GM12864 (cell line): ENCODE measurements around the gene NEK6.

Experiments used
- DNase-seq: peaks from one replicate; pipeline ENCODE4 v3.0.0-alpha.2; 2011; ENCODE audit warnings: low read depth
- H3K4me3 ChIP-seq: 2 replicates; pipeline ENCODE4 v1.5.1; 2011; ENCODE audit warnings: mild to moderate bottlenecking, low read depth, low read length, control low read depth
- CTCF ChIP-seq: IDR thresholded peaks from 2 replicates; pipeline ENCODE4 v1.5.1; 2011; ENCODE audit warnings: low read depth, mild to moderate bottlenecking, moderate library complexity, low read length, control low read depth, inconsistent platforms; ENCODE audit errors: missing control alignments

The NEK6 gene

DNA sequence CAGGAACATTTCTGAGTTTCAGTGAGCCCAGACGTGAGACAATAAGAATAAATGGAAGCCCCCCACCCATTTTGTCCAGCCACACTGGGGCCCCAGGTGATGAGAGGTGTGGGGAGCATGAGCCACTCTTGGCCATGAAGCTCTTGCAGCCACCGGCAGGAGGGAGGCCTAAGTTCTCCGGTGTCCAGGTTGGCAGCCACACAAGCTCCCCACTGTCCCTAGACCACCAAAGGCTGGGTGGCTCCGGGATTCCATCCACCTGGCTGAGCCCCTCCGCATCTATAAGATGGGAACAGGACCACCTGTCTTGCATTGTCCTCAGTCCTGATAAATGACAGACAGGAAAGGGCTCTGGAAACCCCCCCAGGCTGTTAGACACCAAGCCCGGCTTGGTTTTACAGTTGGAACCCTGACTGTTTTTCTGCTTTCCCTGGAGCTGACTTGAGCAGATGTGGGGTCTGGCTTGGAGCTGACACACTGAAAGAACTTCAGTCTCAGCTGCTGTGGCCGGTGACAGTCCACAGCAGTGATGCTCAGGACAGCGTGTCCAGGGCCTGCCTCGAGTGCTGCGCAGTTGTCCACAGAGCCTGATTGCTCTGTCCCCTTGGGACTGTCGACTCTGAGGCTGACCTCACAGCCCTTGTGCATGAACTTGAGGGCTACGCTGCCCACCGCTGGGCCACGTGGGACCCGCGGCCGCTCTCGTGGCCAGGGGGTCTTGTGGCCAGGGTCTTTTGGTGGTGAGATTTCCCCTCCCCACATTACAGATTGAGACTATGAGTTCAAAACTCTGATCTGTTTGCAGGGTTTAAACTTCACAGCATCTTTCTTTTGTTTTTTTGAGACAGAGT, 82.7 kb downstream of the NEK6 start:
- TF ChIP-seq CTCF = no peak
- H3K4me3 ChIP-seq = no peak overlapping the region
- DNase-seq = no peak

GRCh38 chr9:124341455-124342170, 83.9 kb downstream of the NEK6 start:
- no peak for DNase-seq
- TF ChIP-seq CTCF = no peak
- H3K4me3 ChIP-seq = no peak overlapping the region

DNA sequence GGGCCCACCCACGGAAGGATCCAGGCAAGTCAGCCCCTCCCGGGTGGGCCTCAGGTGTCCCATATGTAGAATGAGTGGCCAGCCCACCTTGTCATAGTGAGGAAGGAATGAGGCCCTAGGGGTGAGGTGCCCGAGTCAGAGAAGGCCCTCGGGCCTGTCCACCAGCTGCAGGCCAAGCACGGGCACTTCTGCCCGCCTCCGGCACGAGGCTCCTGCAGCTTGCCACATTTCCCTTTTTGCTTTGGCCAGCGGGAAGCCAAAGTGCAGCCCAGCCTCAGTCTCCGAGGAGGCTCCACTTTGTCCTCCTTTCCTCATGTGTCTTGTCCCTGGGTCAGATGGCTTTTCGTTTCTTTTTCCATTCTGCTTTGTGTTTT, 84.6 kb downstream of the NEK6 start:
- no peak overlapping the region for H3K4me3 ChIP-seq
- no peak for TF ChIP-seq CTCF
- no peak for DNase-seq

GRCh38 chr9:124342776-124343485, 85.2 kb downstream of the NEK6 start:
- H3K4me3 ChIP-seq = no peak overlapping the region
- TF ChIP-seq CTCF = no peak
- DNase-seq = no peak

- H3K4me3 ChIP-seq = no peak overlapping the region
- no peak for DNase-seq
- TF ChIP-seq CTCF = no peak
These were observed 86.0 kb downstream of the NEK6 start for GRCh38 chr9:124343533-124344290.

DNA sequence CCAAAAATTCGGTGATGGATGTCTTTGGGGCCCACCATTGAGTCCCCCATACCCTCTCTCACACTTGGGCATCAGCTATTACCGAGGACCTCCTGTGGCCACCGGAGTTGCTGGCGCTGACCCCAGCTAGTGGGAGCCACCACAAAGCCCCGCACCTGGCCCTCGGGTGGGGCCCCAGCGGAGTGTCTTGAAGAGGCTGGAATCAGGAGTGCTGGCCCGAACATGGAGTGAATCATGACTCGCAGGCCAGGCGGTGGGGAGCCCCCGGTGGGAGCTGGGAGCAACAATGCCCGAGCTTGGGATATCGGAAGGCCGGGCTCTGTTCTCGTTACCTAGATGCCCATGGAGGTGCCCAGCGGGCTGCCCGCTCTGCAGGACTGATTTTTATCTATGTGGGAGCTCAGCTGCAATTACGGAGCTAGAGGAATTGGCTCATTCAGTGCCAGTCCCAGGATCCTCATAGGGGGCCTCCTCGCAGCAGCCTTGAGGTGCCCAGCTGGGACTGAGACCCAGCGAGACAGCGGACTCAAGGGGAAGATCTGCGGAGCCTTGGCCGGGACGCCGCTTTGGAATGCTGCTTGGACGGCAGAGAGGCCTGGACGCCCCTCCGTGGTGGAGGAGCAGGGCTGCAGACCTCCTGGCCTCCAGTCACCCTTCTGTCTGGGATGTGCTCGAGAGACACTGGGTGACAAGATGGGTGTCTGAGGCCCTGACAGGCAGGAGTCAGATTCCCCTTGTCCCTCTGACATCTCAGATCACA, 86.7 kb downstream of the NEK6 start:
- H3K4me3 ChIP-seq = no peak overlapping the region
- DNase-seq = no peak

More for the DNA sequence above, 86.7 kb downstream of the NEK6 start:
- no peak for TF ChIP-seq CTCF
